ENCODE measurements around the gene INPP5F. TPM values are rescaled to one million over a fixed set of nuclear protein-coding genes. Genes with fewer than 3 reads are reported as not detected.
"Not testable (repeated sequence)": the region's sequence is repeated elsewhere in the genome, so short reads cannot be mapped to it uniquely, and the experiment has no call there.

INPP5F gene
- total and polyA plus RNA-seq, 2 experiments from 2014 or later = 41.4 to 86.0 TPM

DNA sequence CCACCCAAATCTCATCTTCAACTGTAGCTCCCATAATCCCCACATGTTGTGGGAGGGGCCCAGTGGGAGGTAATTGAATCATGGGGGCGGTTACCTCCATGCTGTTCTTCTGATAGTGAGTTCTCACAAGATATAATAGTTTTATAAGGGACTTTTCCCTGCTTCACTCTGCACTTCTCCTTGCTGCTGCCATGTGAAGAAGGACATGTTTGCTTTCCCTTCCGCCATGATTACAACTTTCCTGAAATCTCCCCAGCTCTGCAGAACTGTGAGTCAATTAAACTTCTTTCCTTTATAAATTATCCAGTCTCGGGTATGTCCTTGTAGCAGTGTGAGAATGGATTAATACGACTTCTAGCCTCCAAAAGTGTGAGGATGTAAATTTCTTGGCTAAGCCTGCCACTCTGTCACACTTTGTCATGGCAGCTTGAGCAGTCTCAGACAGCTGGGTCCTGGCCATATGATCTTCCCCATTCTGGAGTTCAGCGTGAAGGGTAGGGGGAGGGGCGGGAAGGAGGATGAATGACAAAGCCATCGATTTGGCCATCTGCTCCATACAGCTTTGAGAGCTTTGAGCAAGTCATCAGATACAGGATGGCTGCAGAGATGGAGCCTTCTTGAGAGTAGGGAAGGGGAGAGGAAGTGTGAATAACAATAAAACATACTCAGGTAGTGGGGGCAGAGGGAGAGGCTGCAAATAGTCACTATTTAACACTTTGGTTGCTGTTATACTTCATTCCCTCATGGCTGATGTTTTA is 19.1 kb upstream of the INPP5F start:
- Histone ChIP-seq H3K9me2 (ENCODE audit: insufficient read depth) (0 out of 2 replicates have a peak, but pooled peaks cover 9% of the 10 kb centered on the region), H3K4me3 (no peak overlapping the region), H2AFZ (no peak overlapping the region), H3K4me1 (ENCODE audit: insufficient read depth) (peaks cover 8% of the 10 kb centered on the region), H3K4me2 (no peak overlapping the region), H3K27me3 (ENCODE audit: insufficient read depth) (no peaks in the 10 kb centered on the region), H3K79me2 (replicated peaks; ENCODE audit: insufficient read depth) (no peaks in the 10 kb centered on the region), H3K27ac (ENCODE audit: low read depth) (no peak overlapping the region), H3F3A (replicated peaks; ENCODE audit: low read depth) (no peaks in the 10 kb centered on the region), H4K20me1 (replicated peaks; ENCODE audit: insufficient read depth) (no peaks in the 10 kb centered on the region), H3K36me3 (ENCODE audit: insufficient read depth) (peaks cover 2% of the 10 kb centered on the region; the same call in 1 of the 2 replicates)
- peaks cover 11% of the 10 kb centered on the region for H3K4me1 Mint-ChIP-seq
- peak; percentile 56 for ATAC-seq
- H3K9me3 Mint-ChIP-seq = peaks cover 43% of the 10 kb centered on the region
- TF ChIP-seq, protein P1, sequence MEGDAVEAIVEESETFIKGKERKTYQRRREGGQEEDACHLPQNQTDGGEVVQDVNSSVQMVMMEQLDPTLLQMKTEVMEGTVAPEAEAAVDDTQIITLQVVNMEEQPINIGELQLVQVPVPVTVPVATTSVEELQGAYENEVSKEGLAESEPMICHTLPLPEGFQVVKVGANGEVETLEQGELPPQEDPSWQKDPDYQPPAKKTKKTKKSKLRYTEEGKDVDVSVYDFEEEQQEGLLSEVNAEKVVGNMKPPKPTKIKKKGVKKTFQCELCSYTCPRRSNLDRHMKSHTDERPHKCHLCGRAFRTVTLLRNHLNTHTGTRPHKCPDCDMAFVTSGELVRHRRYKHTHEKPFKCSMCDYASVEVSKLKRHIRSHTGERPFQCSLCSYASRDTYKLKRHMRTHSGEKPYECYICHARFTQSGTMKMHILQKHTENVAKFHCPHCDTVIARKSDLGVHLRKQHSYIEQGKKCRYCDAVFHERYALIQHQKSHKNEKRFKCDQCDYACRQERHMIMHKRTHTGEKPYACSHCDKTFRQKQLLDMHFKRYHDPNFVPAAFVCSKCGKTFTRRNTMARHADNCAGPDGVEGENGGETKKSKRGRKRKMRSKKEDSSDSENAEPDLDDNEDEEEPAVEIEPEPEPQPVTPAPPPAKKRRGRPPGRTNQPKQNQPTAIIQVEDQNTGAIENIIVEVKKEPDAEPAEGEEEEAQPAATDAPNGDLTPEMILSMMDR (conservative IDR thresholded peaks at IDR 0.05; ENCODE audit: low read depth in 2 of 2) = no peak
- TF ChIP-seq, protein P2, sequence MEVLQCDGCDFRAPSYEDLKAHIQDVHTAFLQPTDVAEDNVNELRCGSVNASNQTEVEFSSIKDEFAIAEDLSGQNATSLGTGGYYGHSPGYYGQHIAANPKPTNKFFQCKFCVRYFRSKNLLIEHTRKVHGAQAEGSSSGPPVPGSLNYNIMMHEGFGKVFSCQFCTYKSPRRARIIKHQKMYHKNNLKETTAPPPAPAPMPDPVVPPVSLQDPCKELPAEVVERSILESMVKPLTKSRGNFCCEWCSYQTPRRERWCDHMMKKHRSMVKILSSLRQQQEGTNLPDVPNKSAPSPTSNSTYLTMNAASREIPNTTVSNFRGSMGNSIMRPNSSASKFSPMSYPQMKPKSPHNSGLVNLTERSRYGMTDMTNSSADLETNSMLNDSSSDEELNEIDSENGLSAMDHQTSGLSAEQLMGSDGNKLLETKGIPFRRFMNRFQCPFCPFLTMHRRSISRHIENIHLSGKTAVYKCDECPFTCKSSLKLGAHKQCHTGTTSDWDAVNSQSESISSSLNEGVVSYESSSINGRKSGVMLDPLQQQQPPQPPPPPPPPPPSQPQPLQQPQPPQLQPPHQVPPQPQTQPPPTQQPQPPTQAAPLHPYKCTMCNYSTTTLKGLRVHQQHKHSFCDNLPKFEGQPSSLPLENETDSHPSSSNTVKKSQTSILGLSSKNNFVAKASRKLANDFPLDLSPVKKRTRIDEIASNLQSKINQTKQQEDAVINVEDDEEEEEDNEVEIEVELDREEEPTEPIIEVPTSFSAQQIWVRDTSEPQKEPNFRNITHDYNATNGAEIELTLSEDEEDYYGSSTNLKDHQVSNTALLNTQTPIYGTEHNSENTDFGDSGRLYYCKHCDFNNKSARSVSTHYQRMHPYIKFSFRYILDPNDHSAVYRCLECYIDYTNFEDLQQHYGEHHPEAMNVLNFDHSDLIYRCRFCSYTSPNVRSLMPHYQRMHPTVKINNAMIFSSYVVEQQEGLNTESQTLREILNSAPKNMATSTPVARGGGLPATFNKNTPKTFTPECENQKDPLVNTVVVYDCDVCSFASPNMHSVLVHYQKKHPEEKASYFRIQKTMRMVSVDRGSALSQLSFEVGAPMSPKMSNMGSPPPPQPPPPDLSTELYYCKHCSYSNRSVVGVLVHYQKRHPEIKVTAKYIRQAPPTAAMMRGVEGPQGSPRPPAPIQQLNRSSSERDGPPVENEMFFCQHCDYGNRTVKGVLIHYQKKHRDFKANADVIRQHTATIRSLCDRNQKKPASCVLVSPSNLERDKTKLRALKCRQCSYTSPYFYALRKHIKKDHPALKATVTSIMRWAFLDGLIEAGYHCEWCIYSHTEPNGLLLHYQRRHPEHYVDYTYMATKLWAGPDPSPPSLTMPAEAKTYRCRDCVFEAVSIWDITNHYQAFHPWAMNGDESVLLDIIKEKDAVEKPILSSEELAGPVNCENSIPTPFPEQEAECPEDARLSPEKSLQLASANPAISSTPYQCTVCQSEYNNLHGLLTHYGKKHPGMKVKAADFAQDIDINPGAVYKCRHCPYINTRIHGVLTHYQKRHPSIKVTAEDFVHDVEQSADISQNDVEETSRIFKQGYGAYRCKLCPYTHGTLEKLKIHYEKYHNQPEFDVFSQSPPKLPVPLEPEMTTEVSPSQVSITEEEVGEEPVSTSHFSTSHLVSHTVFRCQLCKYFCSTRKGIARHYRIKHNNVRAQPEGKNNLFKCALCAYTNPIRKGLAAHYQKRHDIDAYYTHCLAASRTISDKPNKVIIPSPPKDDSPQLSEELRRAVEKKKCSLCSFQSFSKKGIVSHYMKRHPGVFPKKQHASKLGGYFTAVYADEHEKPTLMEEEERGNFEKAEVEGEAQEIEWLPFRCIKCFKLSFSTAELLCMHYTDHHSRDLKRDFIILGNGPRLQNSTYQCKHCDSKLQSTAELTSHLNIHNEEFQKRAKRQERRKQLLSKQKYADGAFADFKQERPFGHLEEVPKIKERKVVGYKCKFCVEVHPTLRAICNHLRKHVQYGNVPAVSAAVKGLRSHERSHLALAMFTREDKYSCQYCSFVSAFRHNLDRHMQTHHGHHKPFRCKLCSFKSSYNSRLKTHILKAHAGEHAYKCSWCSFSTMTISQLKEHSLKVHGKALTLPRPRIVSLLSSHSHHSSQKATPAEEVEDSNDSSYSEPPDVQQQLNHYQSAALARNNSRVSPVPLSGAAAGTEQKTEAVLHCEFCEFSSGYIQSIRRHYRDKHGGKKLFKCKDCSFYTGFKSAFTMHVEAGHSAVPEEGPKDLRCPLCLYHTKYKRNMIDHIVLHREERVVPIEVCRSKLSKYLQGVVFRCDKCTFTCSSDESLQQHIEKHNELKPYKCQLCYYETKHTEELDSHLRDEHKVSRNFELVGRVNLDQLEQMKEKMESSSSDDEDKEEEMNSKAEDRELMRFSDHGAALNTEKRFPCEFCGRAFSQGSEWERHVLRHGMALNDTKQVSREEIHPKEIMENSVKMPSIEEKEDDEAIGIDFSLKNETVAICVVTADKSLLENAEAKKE (CRISPR knock-in tag; IDR thresholded peaks at IDR 0.05) = peak; percentile 67
- no peak for TF ChIP-seq CREB1 (CRISPR knock-in tag; IDR thresholded peaks at IDR 0.05; ENCODE audit: low read depth)
- no peak overlapping the region for H3K4me3 Mint-ChIP-seq
- peaks cover 26% of the 10 kb centered on the region for H3K36me3 Mint-ChIP-seq (ENCODE audit: low read depth)
- H3K27ac Mint-ChIP-seq = peak overlapping the region; percentile 42; the same call in 1 of the 2 replicates
- H3K27me3 Mint-ChIP-seq (ENCODE audit: insufficient read depth, low read depth, poor library complexity) = peaks cover 15% of the 10 kb centered on the region
- DNase-seq (ENCODE audit: low spot score) = peak; percentile 65

DNA sequence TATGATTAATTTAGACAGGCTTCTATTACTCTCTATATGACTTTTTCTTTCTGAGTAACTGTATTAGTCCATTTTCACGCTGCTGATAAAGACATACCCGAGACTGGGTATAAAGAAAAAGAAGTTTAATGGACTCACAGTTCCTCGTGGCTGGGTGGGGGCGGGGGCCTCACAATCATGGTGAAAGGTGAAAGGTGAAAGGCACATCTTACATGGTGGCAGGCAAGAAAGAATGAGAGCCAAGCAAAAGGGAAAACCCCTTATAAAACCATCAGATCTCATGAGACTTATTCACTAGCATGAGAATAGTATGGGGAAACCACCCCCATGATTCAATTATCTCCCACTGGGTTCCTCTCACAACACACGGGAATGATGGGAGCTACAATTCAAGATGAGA is 18.5 kb upstream of the INPP5F start:
- not testable (repeated sequence) for H3K9me2 ChIP-seq (ENCODE audit: insufficient read depth); H3K4me2 ChIP-seq; H3K36me3 ChIP-seq (ENCODE audit: insufficient read depth); H2AFZ ChIP-seq; H3K4me1 Mint-ChIP-seq; H3K27ac Mint-ChIP-seq; ATAC-seq; DNase-seq (ENCODE audit: low spot score); H3K4me3 Mint-ChIP-seq; H3K27ac ChIP-seq (ENCODE audit: low read depth); H3K79me2 ChIP-seq (replicated peaks; ENCODE audit: insufficient read depth); H3F3A ChIP-seq (replicated peaks; ENCODE audit: low read depth); H3K4me1 ChIP-seq (ENCODE audit: insufficient read depth); H4K20me1 ChIP-seq (replicated peaks; ENCODE audit: insufficient read depth); H3K4me3 ChIP-seq; H3K27me3 ChIP-seq (ENCODE audit: insufficient read depth)
- Mint-ChIP-seq H3K9me3 (peaks cover 49% of the 10 kb centered on the region), H3K36me3 (ENCODE audit: low read depth) (peaks cover 26% of the 10 kb centered on the region), H3K27me3 (ENCODE audit: insufficient read depth, low read depth, poor library complexity) (peaks cover 15% of the 10 kb centered on the region)

DNA sequence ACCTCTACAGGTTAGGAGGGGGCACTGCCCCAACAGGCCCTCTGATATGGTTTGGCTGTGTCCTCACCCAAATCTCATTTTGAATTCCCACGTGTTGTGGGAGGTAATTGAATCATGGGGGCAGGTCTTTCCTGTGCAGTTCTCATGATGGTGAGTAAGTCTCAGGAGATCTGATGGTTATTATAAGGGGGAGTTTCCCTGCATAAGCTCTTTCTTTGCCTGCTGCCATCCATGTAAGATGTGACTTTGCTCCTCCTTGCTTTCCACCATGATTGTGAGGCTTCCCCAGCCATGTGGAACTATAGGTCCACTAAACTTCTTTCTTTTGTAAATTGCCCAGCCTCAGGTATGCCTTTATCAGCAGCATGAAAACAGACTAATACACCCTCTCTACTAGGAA is 14.9 kb upstream of the INPP5F start:
- not testable (repeated sequence) for H3K4me3 Mint-ChIP-seq; DNase-seq (ENCODE audit: low spot score); H3K27ac Mint-ChIP-seq; H3K27me3 ChIP-seq (ENCODE audit: insufficient read depth); H3K36me3 ChIP-seq (ENCODE audit: insufficient read depth); H2AFZ ChIP-seq; H3K4me1 ChIP-seq (ENCODE audit: insufficient read depth); H3K4me3 ChIP-seq; H4K20me1 ChIP-seq (replicated peaks; ENCODE audit: insufficient read depth); H3K9me2 ChIP-seq (ENCODE audit: insufficient read depth); H3K79me2 ChIP-seq (replicated peaks; ENCODE audit: insufficient read depth); H3F3A ChIP-seq (replicated peaks; ENCODE audit: low read depth); H3K4me2 ChIP-seq; H3K27ac ChIP-seq (ENCODE audit: low read depth); ATAC-seq
- Mint-ChIP-seq H3K36me3 (ENCODE audit: low read depth) (peaks cover 26% of the 10 kb centered on the region), H3K27me3 (ENCODE audit: insufficient read depth, low read depth, poor library complexity) (peaks cover 13% of the 10 kb centered on the region), H3K4me1 (peaks cover 11% of the 10 kb centered on the region), H3K9me3 (peaks cover 47% of the 10 kb centered on the region)
